Spleen (tissue), 7 donors: ENCODE measurements around the gene ERBB2.

Source experiments
- POLR2AphosphoS5 ChIP-seq, 3 donors: sonication (generic); formaldehyde crosslinking; IDR thresholded peaks; one replicate each; pipeline ENCODE4 v1.5.1; 2017; ENCODE audit warnings: antibody characterized with exemption in 3 of 3
- TF ChIP-seq, protein P1 (sequence below), 11 experiments: fragments of 200-600 bp in 7 of 11; fragments of 450-650 bp in 4 of 11; sonication (generic) in 4 of 11; IDR thresholded peaks in 8 of 11; conservative IDR thresholded peaks in 3 of 11; 1 replicate in 7 of 11; 2 replicates in 4 of 11; pipeline versions ENCODE4 v1.4.0 to v1.8.0; 2016 to 2021; ENCODE audit warnings: antibody characterized with exemption in 11 of 11, inconsistent platforms in 4 of 11, mild to moderate bottlenecking in 1 of 11
- donor health status: DM: no; HTN: no; CAD: no; lungs with moderate emphysema.
- donor health status: DM: no; HTN: no; CAD: no.
- donor health status: DM: no; HTN: no; CAD: no.

DNA sequence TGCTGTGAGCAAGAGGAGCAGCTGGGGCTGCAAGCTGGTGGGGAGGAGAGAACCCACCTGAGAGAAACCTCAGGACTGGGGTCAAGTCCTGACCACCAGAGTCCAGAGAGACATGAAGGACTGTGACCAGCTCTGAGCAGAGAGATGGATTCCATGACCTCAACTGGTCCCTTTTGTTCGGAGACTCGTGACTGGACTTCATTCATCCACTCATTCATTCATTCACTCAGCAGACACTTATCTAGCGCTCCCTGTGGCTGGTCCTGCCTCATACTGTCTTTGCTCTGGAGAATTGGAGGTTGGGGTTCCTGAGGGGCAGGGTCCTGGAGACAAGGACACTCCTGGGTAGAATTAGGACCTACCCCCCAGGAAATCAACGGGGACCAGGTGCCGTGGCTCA lies 4.0 kb downstream of the ERBB2 start:
- TF ChIP-seq, protein P1, sequence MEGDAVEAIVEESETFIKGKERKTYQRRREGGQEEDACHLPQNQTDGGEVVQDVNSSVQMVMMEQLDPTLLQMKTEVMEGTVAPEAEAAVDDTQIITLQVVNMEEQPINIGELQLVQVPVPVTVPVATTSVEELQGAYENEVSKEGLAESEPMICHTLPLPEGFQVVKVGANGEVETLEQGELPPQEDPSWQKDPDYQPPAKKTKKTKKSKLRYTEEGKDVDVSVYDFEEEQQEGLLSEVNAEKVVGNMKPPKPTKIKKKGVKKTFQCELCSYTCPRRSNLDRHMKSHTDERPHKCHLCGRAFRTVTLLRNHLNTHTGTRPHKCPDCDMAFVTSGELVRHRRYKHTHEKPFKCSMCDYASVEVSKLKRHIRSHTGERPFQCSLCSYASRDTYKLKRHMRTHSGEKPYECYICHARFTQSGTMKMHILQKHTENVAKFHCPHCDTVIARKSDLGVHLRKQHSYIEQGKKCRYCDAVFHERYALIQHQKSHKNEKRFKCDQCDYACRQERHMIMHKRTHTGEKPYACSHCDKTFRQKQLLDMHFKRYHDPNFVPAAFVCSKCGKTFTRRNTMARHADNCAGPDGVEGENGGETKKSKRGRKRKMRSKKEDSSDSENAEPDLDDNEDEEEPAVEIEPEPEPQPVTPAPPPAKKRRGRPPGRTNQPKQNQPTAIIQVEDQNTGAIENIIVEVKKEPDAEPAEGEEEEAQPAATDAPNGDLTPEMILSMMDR (IDR thresholded peaks at IDR 0.05 in 8 of 11, conservative IDR thresholded peaks at IDR 0.05 in 3 of 11), result no peak
- no peak for TF ChIP-seq POLR2AphosphoS5 (IDR thresholded peaks at IDR 0.05)
